Gastrocnemius medialis (tissue), 4 donors: ENCODE results near the gene PIGM.

ENCODE experiments used
- POLR2A ChIP-seq, 2 donors: fragments of 450-650 bp; IDR thresholded peaks; one replicate each; pipeline ENCODE4 v1.6.1; 2017; ENCODE audit warnings: antibody characterized with exemption in 2 of 2, mild to moderate bottlenecking in 2 of 2, moderate library complexity in 2 of 2
- TF ChIP-seq, protein P1 (sequence below), 5 experiments: fragments of 450-650 bp in 3 of 5; fragments of 200-600 bp in 2 of 5; sonication (generic) in 2 of 5; IDR thresholded peaks in 4 of 5; conservative IDR thresholded peaks in 1 of 5; 1 replicate in 4 of 5; 2 replicates in 1 of 5; pipeline ENCODE4 v1.5.1; 2016 to 2019; ENCODE audit warnings: antibody characterized with exemption in 5 of 5, mild to moderate bottlenecking in 3 of 5, moderate library complexity in 3 of 5

- TF ChIP-seq POLR2A (IDR thresholded peaks at IDR 0.05): no peak
- TF ChIP-seq, protein P1, sequence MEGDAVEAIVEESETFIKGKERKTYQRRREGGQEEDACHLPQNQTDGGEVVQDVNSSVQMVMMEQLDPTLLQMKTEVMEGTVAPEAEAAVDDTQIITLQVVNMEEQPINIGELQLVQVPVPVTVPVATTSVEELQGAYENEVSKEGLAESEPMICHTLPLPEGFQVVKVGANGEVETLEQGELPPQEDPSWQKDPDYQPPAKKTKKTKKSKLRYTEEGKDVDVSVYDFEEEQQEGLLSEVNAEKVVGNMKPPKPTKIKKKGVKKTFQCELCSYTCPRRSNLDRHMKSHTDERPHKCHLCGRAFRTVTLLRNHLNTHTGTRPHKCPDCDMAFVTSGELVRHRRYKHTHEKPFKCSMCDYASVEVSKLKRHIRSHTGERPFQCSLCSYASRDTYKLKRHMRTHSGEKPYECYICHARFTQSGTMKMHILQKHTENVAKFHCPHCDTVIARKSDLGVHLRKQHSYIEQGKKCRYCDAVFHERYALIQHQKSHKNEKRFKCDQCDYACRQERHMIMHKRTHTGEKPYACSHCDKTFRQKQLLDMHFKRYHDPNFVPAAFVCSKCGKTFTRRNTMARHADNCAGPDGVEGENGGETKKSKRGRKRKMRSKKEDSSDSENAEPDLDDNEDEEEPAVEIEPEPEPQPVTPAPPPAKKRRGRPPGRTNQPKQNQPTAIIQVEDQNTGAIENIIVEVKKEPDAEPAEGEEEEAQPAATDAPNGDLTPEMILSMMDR (IDR thresholded peaks at IDR 0.05 in 4 of 5, conservative IDR thresholded peaks at IDR 0.05 in 1 of 5): no peak
Measured at GRCh38 chr1:160030657-160031364, 979 bp downstream of the PIGM start.
